ENCODE data around the gene SLC15A1. TPM values are rescaled to one million over a fixed set of nuclear protein-coding genes. Genes with fewer than 3 reads are reported as not detected.

SLC15A1 gene
- total RNA-seq, 1 experiment from 2014 or later = not detected

- Histone ChIP-seq H2AFZ (ENCODE audit: low read length) (no peak overlapping the region), H3K27me3 (ENCODE audit: low read length) (no peaks in the 10 kb centered on the region), H3K79me2 (ENCODE audit: low read length) (no peaks in the 10 kb centered on the region), H3K36me3 (ENCODE audit: insufficient read depth, low read length) (no peaks in the 10 kb centered on the region), H3K4me2 (ENCODE audit: low read depth, low read length, poor library complexity, severe bottlenecking) (no peak overlapping the region), H4K20me1 (ENCODE audit: insufficient read depth, low read depth, low read length) (no peaks in the 10 kb centered on the region), H3K27ac (ENCODE audit: low read length) (no peak overlapping the region), H3K4me3 (ENCODE audit: low read length) (no peak overlapping the region), H3K9me3 (ENCODE audit: low read length) (no peaks in the 10 kb centered on the region), H3K9me2 (replicated peaks; ENCODE audit: insufficient read depth, low read length) (no peaks in the 10 kb centered on the region), H3K4me1 (ENCODE audit: low read length) (no peaks in the 10 kb centered on the region), H3K9ac (ENCODE audit: low read length) (no peak overlapping the region)
- no peak for DNase-seq
Observed at GRCh38 chr13:98785405-98785804, 32.9 kb upstream of the SLC15A1 start.

GRCh38 chr13:98784666-98785065, 32.2 kb upstream of the SLC15A1 start:
- no peak overlapping the region for H2AFZ ChIP-seq (ENCODE audit: low read length)
- no peak for DNase-seq
- H3K27me3 ChIP-seq (ENCODE audit: low read length) = no peaks in the 10 kb centered on the region
- no peaks in the 10 kb centered on the region for H3K4me1 ChIP-seq (ENCODE audit: low read length)
- H3K4me3 ChIP-seq (ENCODE audit: low read length) = no peak overlapping the region
- no peaks in the 10 kb centered on the region for H4K20me1 ChIP-seq (ENCODE audit: insufficient read depth, low read depth, low read length)
- H3K36me3 ChIP-seq (ENCODE audit: insufficient read depth, low read length) = no peaks in the 10 kb centered on the region
- no peaks in the 10 kb centered on the region for H3K79me2 ChIP-seq (ENCODE audit: low read length)
- no peak overlapping the region for H3K27ac ChIP-seq (ENCODE audit: low read length)
- H3K4me2 ChIP-seq (ENCODE audit: low read depth, low read length, poor library complexity, severe bottlenecking) = no peak overlapping the region
- H3K9me3 ChIP-seq (ENCODE audit: low read length) = no peaks in the 10 kb centered on the region
- H3K9me2 ChIP-seq (replicated peaks; ENCODE audit: insufficient read depth, low read length) = no peaks in the 10 kb centered on the region
- H3K9ac ChIP-seq (ENCODE audit: low read length) = no peak overlapping the region

- Histone ChIP-seq H3K27me3 (ENCODE audit: low read length) (no peaks in the 10 kb centered on the region), H3K27ac (ENCODE audit: low read length) (no peak overlapping the region), H3K9me3 (ENCODE audit: low read length) (no peaks in the 10 kb centered on the region), H3K4me2 (ENCODE audit: low read depth, low read length, poor library complexity, severe bottlenecking) (no peak overlapping the region), H3K9me2 (replicated peaks; ENCODE audit: insufficient read depth, low read length) (no peaks in the 10 kb centered on the region), H3K36me3 (ENCODE audit: insufficient read depth, low read length) (no peaks in the 10 kb centered on the region), H3K9ac (ENCODE audit: low read length) (no peak overlapping the region), H3K4me1 (ENCODE audit: low read length) (no peaks in the 10 kb centered on the region), H4K20me1 (ENCODE audit: insufficient read depth, low read depth, low read length) (no peaks in the 10 kb centered on the region), H2AFZ (ENCODE audit: low read length) (no peak overlapping the region), H3K79me2 (ENCODE audit: low read length) (no peaks in the 10 kb centered on the region), H3K4me3 (ENCODE audit: low read length) (no peak overlapping the region)
- no peak for DNase-seq
Observed at GRCh38 chr13:98783856-98784478, 31.5 kb upstream of the SLC15A1 start.

GRCh38 chr13:98782654-98783053, 30.2 kb upstream of the SLC15A1 start:
- Histone ChIP-seq H3K4me2 (ENCODE audit: low read depth, low read length, poor library complexity, severe bottlenecking) (no peak overlapping the region), H2AFZ (ENCODE audit: low read length) (no peak overlapping the region), H3K4me1 (ENCODE audit: low read length) (no peaks in the 10 kb centered on the region), H3K9me3 (ENCODE audit: low read length) (no peaks in the 10 kb centered on the region), H3K27me3 (ENCODE audit: low read length) (no peaks in the 10 kb centered on the region), H3K36me3 (ENCODE audit: insufficient read depth, low read length) (no peaks in the 10 kb centered on the region), H3K9me2 (replicated peaks; ENCODE audit: insufficient read depth, low read length) (no peaks in the 10 kb centered on the region), H3K9ac (ENCODE audit: low read length) (no peak overlapping the region), H3K79me2 (ENCODE audit: low read length) (no peaks in the 10 kb centered on the region), H4K20me1 (ENCODE audit: insufficient read depth, low read depth, low read length) (no peaks in the 10 kb centered on the region), H3K4me3 (ENCODE audit: low read length) (no peak overlapping the region), H3K27ac (ENCODE audit: low read length) (no peak overlapping the region)
- DNase-seq = no peak

GRCh38 chr13:98781905-98782304, 29.4 kb upstream of the SLC15A1 start:
- no peaks in the 10 kb centered on the region for H3K4me1 ChIP-seq (ENCODE audit: low read length)
- DNase-seq = no peak
- H4K20me1 ChIP-seq (ENCODE audit: insufficient read depth, low read depth, low read length) = no peaks in the 10 kb centered on the region
- H3K4me2 ChIP-seq (ENCODE audit: low read depth, low read length, poor library complexity, severe bottlenecking) = no peak overlapping the region
- H3K4me3 ChIP-seq (ENCODE audit: low read length) = no peak overlapping the region
- H3K36me3 ChIP-seq (ENCODE audit: insufficient read depth, low read length) = no peaks in the 10 kb centered on the region
- no peak overlapping the region for H2AFZ ChIP-seq (ENCODE audit: low read length)
- H3K27me3 ChIP-seq (ENCODE audit: low read length) = no peaks in the 10 kb centered on the region
- no peaks in the 10 kb centered on the region for H3K9me2 ChIP-seq (replicated peaks; ENCODE audit: insufficient read depth, low read length)
- H3K9ac ChIP-seq (ENCODE audit: low read length) = no peak overlapping the region
- no peaks in the 10 kb centered on the region for H3K79me2 ChIP-seq (ENCODE audit: low read length)
- H3K27ac ChIP-seq (ENCODE audit: low read length) = no peak overlapping the region
- no peaks in the 10 kb centered on the region for H3K9me3 ChIP-seq (ENCODE audit: low read length)

GRCh38 chr13:98781470-98781869, 29.0 kb upstream of the SLC15A1 start:
- no peak for DNase-seq

GRCh38 chr13:98781045-98781444, 28.6 kb upstream of the SLC15A1 start:
- Histone ChIP-seq H3K4me2 (ENCODE audit: low read depth, low read length, poor library complexity, severe bottlenecking) (no peak overlapping the region), H3K4me3 (ENCODE audit: low read length) (no peak overlapping the region), H3K27ac (ENCODE audit: low read length) (no peak overlapping the region), H3K9me2 (replicated peaks; ENCODE audit: insufficient read depth, low read length) (no peaks in the 10 kb centered on the region), H2AFZ (ENCODE audit: low read length) (no peak overlapping the region), H3K79me2 (ENCODE audit: low read length) (no peaks in the 10 kb centered on the region), H3K4me1 (ENCODE audit: low read length) (no peaks in the 10 kb centered on the region), H4K20me1 (ENCODE audit: insufficient read depth, low read depth, low read length) (no peaks in the 10 kb centered on the region), H3K9me3 (ENCODE audit: low read length) (no peaks in the 10 kb centered on the region), H3K27me3 (ENCODE audit: low read length) (no peaks in the 10 kb centered on the region), H3K36me3 (ENCODE audit: insufficient read depth, low read length) (no peaks in the 10 kb centered on the region), H3K9ac (ENCODE audit: low read length) (no peak overlapping the region)
- DNase-seq = no peak

More at GRCh38 chr13:98781470-98781869, 29.0 kb upstream of the SLC15A1 start:
- Histone ChIP-seq H3K4me1 (ENCODE audit: low read length) (no peaks in the 10 kb centered on the region), H3K4me3 (ENCODE audit: low read length) (no peak overlapping the region), H3K9me2 (replicated peaks; ENCODE audit: insufficient read depth, low read length) (no peaks in the 10 kb centered on the region), H4K20me1 (ENCODE audit: insufficient read depth, low read depth, low read length) (no peaks in the 10 kb centered on the region), H3K79me2 (ENCODE audit: low read length) (no peaks in the 10 kb centered on the region), H3K9ac (ENCODE audit: low read length) (no peak overlapping the region), H3K27ac (ENCODE audit: low read length) (no peak overlapping the region), H2AFZ (ENCODE audit: low read length) (no peak overlapping the region), H3K27me3 (ENCODE audit: low read length) (no peaks in the 10 kb centered on the region), H3K36me3 (ENCODE audit: insufficient read depth, low read length) (no peaks in the 10 kb centered on the region), H3K4me2 (ENCODE audit: low read depth, low read length, poor library complexity, severe bottlenecking) (no peak overlapping the region), H3K9me3 (ENCODE audit: low read length) (no peaks in the 10 kb centered on the region)

GRCh38 chr13:98780451-98780850, 28.0 kb upstream of the SLC15A1 start:
- no peak overlapping the region for H2AFZ ChIP-seq (ENCODE audit: low read length)

More at GRCh38 chr13:98780451-98780850, 28.0 kb upstream of the SLC15A1 start:
- no peaks in the 10 kb centered on the region for H3K9me2 ChIP-seq (replicated peaks; ENCODE audit: insufficient read depth, low read length)
- H3K4me2 ChIP-seq (ENCODE audit: low read depth, low read length, poor library complexity, severe bottlenecking) = no peak overlapping the region
- no peak overlapping the region for H3K9ac ChIP-seq (ENCODE audit: low read length)
- no peak for DNase-seq
- H3K9me3 ChIP-seq (ENCODE audit: low read length) = no peaks in the 10 kb centered on the region
- no peak overlapping the region for H3K4me3 ChIP-seq (ENCODE audit: low read length)
- no peaks in the 10 kb centered on the region for H3K36me3 ChIP-seq (ENCODE audit: insufficient read depth, low read length)
- H3K79me2 ChIP-seq (ENCODE audit: low read length) = no peaks in the 10 kb centered on the region
- no peak overlapping the region for H3K27ac ChIP-seq (ENCODE audit: low read length)
- no peaks in the 10 kb centered on the region for H4K20me1 ChIP-seq (ENCODE audit: insufficient read depth, low read depth, low read length)
- no peaks in the 10 kb centered on the region for H3K4me1 ChIP-seq (ENCODE audit: low read length)
- H3K27me3 ChIP-seq (ENCODE audit: low read length) = no peaks in the 10 kb centered on the region

Data from Karpas-422 (cell line).